IPS-18c (cell line): ENCODE results near the gene RUNDC1.

Experiments used
- H3K4me3 ChIP-seq: 2 replicates; pipeline ENCODE4 v1.7.0; 2013; ENCODE audit warnings: low read depth, mild to moderate bottlenecking, low read length, moderate library complexity; ENCODE audit not compliant: insufficient read depth
- H3K9me3 ChIP-seq: one replicate; pipeline ENCODE4 v1.6.1; 2013; ENCODE audit warnings: mild to moderate bottlenecking, low read length, moderate library complexity; ENCODE audit not compliant: control insufficient read depth, insufficient read depth

The RUNDC1 gene

GRCh38 chr17:43014020-43014648 is 33.8 kb downstream of the RUNDC1 start:
- Histone ChIP-seq H3K9me3 (no peaks in the 10 kb centered on the region), H3K4me3 (no peak overlapping the region)

DNA sequence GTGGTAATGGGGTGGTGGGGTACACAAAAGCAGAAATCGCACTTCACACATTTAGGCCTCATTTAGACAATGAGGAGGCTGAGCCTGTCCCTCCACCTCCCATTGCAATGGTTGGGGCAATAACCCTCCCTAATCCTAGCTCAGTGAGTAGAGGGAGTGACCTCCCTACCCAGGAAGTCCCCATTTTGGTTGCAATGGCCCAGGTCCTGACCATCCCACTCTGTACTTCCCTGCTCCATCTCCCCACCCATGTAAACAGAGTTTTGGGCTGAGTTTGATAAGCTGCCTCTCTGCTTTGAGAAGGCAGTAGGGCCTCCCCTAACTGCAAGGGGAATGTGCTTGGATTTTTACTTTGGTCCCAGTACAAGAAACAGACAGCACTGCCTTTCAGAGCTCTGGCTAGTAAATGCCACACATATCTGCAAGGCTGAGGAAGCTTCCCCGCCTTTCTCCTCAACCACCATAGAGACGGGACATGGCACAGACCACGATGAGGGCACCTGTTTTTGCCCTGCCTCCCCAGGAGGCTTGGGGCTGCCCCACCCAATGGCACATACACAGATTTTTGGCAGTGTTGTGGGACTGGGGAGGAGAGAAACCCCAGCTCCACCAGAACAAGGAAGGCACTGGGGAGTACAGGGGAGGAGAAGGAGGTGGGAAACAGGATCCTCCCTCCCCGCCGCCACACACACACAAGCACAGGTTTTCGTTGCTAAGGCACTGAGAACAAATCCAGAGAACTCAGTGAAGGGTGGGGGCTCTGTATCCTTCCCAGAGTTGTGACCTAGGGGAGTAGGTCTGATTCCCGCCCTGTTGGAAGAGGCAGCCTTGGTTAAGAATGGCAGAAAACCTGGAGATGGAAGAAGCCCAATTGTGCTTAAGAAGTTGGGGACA is 34.5 kb downstream of the RUNDC1 start:
- no peaks in the 10 kb centered on the region for H3K9me3 ChIP-seq
- no peak overlapping the region for H3K4me3 ChIP-seq

DNA sequence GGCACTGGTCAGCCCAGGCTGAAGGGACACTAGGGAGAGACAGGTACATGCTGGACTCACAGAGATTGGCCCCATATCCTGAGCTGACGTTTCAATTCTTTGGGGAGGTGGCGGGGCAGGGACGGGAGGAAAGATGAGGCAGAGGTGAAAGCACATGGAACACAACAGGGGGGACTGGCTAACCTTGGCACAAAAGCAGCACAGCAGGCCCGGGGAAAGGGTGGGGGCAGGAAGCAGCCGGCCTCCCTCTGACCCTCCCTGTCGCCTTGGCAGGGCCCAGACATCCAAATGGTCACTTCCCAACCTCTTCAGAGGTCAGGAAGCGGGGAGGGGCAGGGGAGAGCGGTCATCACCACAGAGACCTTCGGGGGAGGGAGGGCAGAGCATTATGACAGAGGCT is 35.2 kb downstream of the RUNDC1 start:
- no peak overlapping the region for H3K4me3 ChIP-seq
- H3K9me3 ChIP-seq, result no peaks in the 10 kb centered on the region

- Histone ChIP-seq H3K9me3 (no peaks in the 10 kb centered on the region), H3K4me3 (no peak overlapping the region)
These were observed 35.9 kb downstream of the RUNDC1 start for GRCh38 chr17:43016216-43016615.

- H3K9me3 ChIP-seq, result no peaks in the 10 kb centered on the region
- no peak overlapping the region for H3K4me3 ChIP-seq
These were observed 37.9 kb downstream of the RUNDC1 start for GRCh38 chr17:43018008-43018853.

- Histone ChIP-seq H3K4me3 (no peak overlapping the region), H3K9me3 (no peaks in the 10 kb centered on the region)
These were observed 38.6 kb downstream of the RUNDC1 start for GRCh38 chr17:43018932-43019331.

- Histone ChIP-seq H3K9me3 (no peaks in the 10 kb centered on the region), H3K4me3 (no peak overlapping the region)
These were observed 39.1 kb downstream of the RUNDC1 start for GRCh38 chr17:43019418-43019817.

GRCh38 chr17:43020030-43020621 is 39.8 kb downstream of the RUNDC1 start:
- H3K9me3 ChIP-seq, result no peaks in the 10 kb centered on the region
- peak overlapping the region; percentile 43 for H3K4me3 ChIP-seq

DNA sequence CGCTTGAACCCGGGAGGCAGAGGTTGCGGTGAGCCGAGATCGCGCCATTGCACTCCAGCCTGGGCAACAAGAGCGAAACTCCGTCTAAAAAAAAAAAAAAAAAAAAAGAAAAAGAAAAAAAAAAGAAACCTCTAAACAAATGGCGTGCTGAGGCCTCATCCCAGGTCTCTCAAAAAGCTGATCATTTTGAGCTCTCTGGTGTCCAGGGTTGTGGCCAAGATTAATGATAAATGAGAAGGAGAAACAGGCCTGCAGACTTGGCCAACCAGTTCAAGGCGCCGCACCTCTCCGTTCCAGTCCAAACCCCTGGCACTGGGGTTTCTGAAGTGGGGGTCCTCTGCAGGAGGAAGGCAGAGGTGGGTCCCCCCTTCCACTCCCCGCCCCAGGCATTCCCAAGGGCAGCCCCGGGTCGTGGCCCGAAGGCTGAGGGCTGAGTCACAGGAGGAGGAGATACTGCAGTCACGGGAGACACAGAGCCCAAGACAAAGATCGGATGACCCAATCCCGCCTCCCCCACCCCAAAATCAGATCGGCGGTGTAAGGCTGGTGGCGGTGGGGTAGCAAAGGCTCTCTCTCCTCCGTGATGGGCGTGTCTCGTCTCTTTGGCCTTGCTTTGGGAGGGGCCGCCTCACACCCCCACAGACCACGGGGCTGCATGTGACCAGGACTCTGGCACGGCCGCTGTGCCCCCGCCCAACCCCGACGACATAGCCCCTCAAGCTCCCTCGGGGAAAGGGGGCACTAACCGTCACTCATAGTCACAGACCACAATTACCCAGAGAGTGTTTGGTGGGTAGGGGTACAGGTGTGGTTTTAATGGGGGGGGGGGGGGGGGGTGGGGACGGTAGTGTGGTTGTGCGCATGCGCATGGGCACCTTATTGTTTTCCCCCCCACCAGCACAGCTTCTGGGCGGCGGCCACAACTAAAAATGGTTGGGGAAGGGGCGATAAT is 40.7 kb downstream of the RUNDC1 start:
- Histone ChIP-seq H3K9me3 (no peaks in the 10 kb centered on the region), H3K4me3 (peak overlapping the region; percentile 97)

DNA sequence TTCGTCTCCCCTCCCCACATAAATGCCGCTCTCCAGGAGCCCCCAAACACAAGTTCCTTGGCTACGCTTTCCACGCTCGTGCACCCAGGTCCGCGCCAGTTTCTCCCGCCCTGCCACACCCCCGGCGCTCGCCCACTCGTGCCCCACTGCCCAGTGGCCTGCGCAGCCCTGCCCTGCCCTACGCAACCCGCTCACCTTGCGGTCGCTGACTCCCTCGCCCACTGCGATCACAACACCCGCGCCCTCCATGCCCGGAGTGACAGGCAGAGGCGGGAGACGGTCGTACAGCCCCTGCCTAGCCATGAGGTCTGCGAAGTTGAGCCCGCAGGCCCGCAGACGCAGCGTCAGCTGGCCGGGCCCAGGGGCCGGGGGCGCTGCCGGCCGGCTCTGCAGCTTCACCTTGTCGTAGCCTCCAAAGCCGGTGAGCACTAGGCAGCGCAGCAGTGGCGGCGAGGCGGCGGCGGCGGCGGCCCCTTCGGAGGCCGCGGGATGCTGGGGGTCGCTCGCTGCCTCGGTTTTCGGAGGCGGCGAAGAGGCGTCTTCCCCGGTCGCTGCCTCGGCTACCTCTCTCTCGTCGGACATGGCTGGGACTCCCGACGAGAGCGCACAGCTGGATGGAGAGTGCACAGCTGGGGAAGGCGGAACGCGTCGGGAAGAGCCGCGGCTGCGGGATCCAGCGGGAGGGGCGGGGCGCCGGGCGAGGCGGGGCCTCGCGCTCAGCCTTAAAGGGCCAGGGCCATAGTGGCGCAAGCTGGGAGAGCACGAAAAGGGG is 41.6 kb downstream of the RUNDC1 start, which contains the start of gene VAT1:
Gene VAT1, minus strand, starts transcription at position 645 of the 772 bp plus-strand sequence. Its CDS starts 63 bp downstream, at position 582.
- Histone ChIP-seq H3K9me3 (no peaks in the 10 kb centered on the region), H3K4me3 (peak within 1 kb of the TSS; percentile 97)

GRCh38 chr17:43024407-43025289 is 44.3 kb downstream of the RUNDC1 start, which contains the start of gene RND2:
Gene RND2, plus strand, starts transcription at chr17:43025231. Its CDS starts 117 bp downstream, at chr17:43025348.
- Histone ChIP-seq H3K9me3 (no peaks in the 10 kb centered on the region), H3K4me3 (peak within 1 kb of the TSS; percentile 91)

DNA sequence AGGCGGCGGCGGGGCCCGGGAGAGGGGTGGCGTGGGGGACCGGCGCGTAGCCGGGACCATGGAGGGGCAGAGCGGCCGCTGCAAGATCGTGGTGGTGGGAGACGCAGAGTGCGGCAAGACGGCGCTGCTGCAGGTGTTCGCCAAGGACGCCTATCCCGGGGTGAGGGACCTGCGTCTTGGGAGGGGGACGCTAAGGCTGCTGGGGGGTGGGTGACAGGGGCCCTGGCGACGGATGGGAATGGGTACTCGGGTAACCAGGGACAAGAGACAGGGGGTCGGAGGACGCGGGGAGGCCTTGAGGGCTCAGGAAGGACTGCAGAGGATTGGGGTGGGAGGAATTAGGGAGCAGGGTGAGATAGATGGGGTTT is 44.9 kb downstream of the RUNDC1 start:
- Histone ChIP-seq H3K9me3 (no peaks in the 10 kb centered on the region), H3K4me3 (peak overlapping the region; percentile 87)

GRCh38 chr17:43025766-43026537 is 45.6 kb downstream of the RUNDC1 start:
- peak overlapping the region; percentile 87 for H3K4me3 ChIP-seq

DNA sequence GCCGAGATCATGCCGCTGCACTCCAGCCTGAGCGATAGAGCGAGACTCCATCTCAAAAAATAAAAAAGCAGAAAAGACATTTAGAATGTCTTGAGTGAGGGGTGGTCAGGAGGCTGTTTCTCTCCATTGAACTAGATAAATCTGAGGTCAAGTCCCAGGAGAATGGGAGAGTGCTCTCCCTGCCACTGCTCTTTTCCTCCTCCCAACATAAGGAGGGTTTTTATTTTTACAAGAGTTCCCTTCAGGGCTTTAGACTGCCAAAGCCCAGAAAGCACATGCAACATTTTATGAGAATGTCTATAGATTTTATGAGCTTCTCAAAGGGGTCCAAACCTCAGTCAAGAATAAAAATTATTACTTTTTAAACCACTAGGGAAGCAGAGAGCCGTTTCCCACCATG is 46.2 kb downstream of the RUNDC1 start:
- H3K4me3 ChIP-seq, result no peak overlapping the region
- H3K9me3 ChIP-seq, result no peaks in the 10 kb centered on the region

More at GRCh38 chr17:43025766-43026537, 45.6 kb downstream of the RUNDC1 start:
- H3K9me3 ChIP-seq, result no peaks in the 10 kb centered on the region
